SK-N-SH (cell line): Measurements from ENCODE around the gene ZBED4. TPM values are rescaled to one million over a fixed set of nuclear protein-coding genes. Genes with fewer than 3 reads are reported as not detected.

ENCODE experiments used
- CTCF ChIA-PET: fragments of 300-600, 350-600 bp; formaldehyde crosslinking; extraction: SDS; loops from one replicate; lab custom pipeline; 2021; lab: Yijun Ruan, JAX
- POLR2A ChIA-PET: fragments of 350-600 bp; sonication (Branson Sonifier 250); formaldehyde crosslinking; extraction: SDS; loops from one replicate; lab custom pipeline; 2020; ENCODE audit warnings: antibody characterized with exemption, inconsistent platforms; lab: Yijun Ruan, JAX
- DNase-seq: peaks from one replicate; pipeline ENCODE4 v3.0.0; 2012
- H2AFZ ChIP-seq: fragments of 200-600 bp; sonication (generic); 2 replicates; pipeline ENCODE4 v1.8.1; 2016; ENCODE audit warnings: antibody characterized with exemption, mild to moderate bottlenecking, low read depth
- H3F3A ChIP-seq: fragments of 200-600 bp; sonication (generic); replicated peaks from 2 replicates; pipeline ENCODE3; 2016; ENCODE audit warnings: antibody characterized with exemption, mild to moderate bottlenecking; ENCODE audit not compliant: insufficient read depth
- H3K27ac ChIP-seq, 2 experiments: fragments of 200-500 bp in 1 of 2; fragments of 200-600 bp in 1 of 2; sonication (Bioruptor generic) in 1 of 2; sonication (generic), shearing (Covaris generic) in 1 of 2; 2 replicates each; pipeline versions ENCODE4 v1.5.1 to v1.6.1; 2014 to 2016; ENCODE audit warnings: low read depth in 2 of 2, inconsistent platforms in 1 of 2, low read length in 1 of 2, mild to moderate bottlenecking in 1 of 2, mixed read lengths in 1 of 2
- H3K27me3 ChIP-seq: fragments of 200-600 bp; sonication (generic), shearing (Covaris generic); 2 replicates; pipeline ENCODE4 v1.6.1; 2016; ENCODE audit warnings: mixed run types; ENCODE audit not compliant: insufficient read depth
- H3K36me3 ChIP-seq, 2 experiments: fragments of 200-500 bp in 1 of 2; fragments of 200-600 bp in 1 of 2; sonication (Bioruptor generic) in 1 of 2; sonication (generic) in 1 of 2; replicated peaks in 1 of 2; 2 replicates each; pipeline versions ENCODE3 to v1.5.1; 2014 to 2016; ENCODE audit warnings: low read length in 1 of 2, mild to moderate bottlenecking in 1 of 2; ENCODE audit not compliant: insufficient read depth in 2 of 2, control insufficient read depth in 1 of 2
- H3K4me1 ChIP-seq, 2 experiments: fragments of 200-500 bp in 1 of 2; fragments of 200-600 bp in 1 of 2; sonication (Bioruptor generic) in 1 of 2; sonication (generic), shearing (Covaris generic) in 1 of 2; 2 replicates each; pipeline versions ENCODE4 v1.5.1 to v1.6.1; 2014 to 2016; ENCODE audit warnings: low read depth in 1 of 2, low read length in 1 of 2, mixed run types in 1 of 2; ENCODE audit not compliant: insufficient read depth in 2 of 2, control insufficient read depth in 1 of 2
- H3K4me2 ChIP-seq: fragments of 200-600 bp; sonication (generic), shearing (Covaris generic); 2 replicates; pipeline ENCODE4 v1.6.1; 2017; ENCODE audit warnings: mixed run types
- H3K4me3 ChIP-seq, 2 experiments: fragments of 200-500 bp in 1 of 2; fragments of 200-600 bp in 1 of 2; sonication (Bioruptor generic) in 1 of 2; sonication (generic), shearing (Covaris generic) in 1 of 2; 2 replicates each; pipeline versions ENCODE4 v1.5.1 to v1.8.1; 2014 to 2016; ENCODE audit warnings: low read depth in 2 of 2, inconsistent platforms in 1 of 2, low read length in 1 of 2, mild to moderate bottlenecking in 1 of 2, mixed read lengths in 1 of 2, moderate library complexity in 1 of 2
- H3K79me2 ChIP-seq: fragments of 200-600 bp; sonication (generic); 2 replicates; pipeline ENCODE4 v1.8.1; 2017; ENCODE audit warnings: mild to moderate bottlenecking; ENCODE audit not compliant: insufficient read depth
- H3K9ac ChIP-seq: fragments of 200-600 bp; sonication (generic); 2 replicates; pipeline ENCODE4 v1.6.1; 2017; ENCODE audit warnings: mixed run types
- H3K9me2 ChIP-seq: fragments of 200-600 bp; sonication (generic); 2 replicates; pipeline ENCODE4 v1.6.1; 2017; ENCODE audit warnings: mixed run types
- H3K9me3 ChIP-seq: fragments of 200-600 bp; sonication (generic); 2 replicates; pipeline ENCODE4 v1.6.1; 2017; ENCODE audit warnings: mixed run types, mild to moderate bottlenecking, moderate library complexity
- H4K20me1 ChIP-seq: fragments of 200-600 bp; sonication (generic); 2 replicates; pipeline ENCODE4 v1.6.1; 2017; ENCODE audit warnings: mild to moderate bottlenecking, mixed run types; ENCODE audit not compliant: insufficient read depth
- CTCF ChIP-seq: fragments of 200-600 bp; sonication (generic); IDR thresholded peaks from 2 replicates; pipeline ENCODE4 v1.6.1; 2017; ENCODE audit warnings: antibody characterized with exemption, mild to moderate bottlenecking, moderate library complexity
- IRF3 ChIP-seq: fragments of 150-350 bp; IDR thresholded peaks from 2 replicates; pipeline ENCODE4 v1.6.1; 2016; ENCODE audit warnings: mild to moderate bottlenecking, low read depth, low read length
- NRF1 ChIP-seq: IDR thresholded peaks from 2 replicates; pipeline ENCODE4 v1.6.1; 2012; ENCODE audit warnings: low read depth, mild to moderate bottlenecking, low read length
- RCOR1 ChIP-seq: fragments of 150-350 bp; IDR thresholded peaks from 2 replicates; pipeline ENCODE4 v1.6.1; 2017; ENCODE audit warnings: antibody characterized with exemption, low read length
- REST ChIP-seq: IDR thresholded peaks from 2 replicates; pipeline ENCODE4 v1.6.1; 2012; ENCODE audit warnings: mild to moderate bottlenecking, low read depth, low read length, moderate library complexity
- ZBTB33 ChIP-seq: IDR thresholded peaks from 2 replicates; pipeline ENCODE4 v1.4.0; 2012; ENCODE audit warnings: low read depth, borderline replicate concordance
- WGBS: methylation state at CpG from one replicate; pipeline ENCODE4 v1.1.6; 2017; ENCODE audit warnings: low lambda C conversion rate; 5-methylcytosine and 5-hydroxymethylcytosine counted together
- polyA plus RNA-seq, 3 experiments: library from polyadenylated mRNA; depleted of rRNA; stranded (reverse); fragments of >200 nt; gene quantifications; 2 replicates each; pipeline ENCODE4 v1.2.3, GENCODE V29; 2012

Gene ZBED4
- polyA plus RNA-seq, 1 of the 3 experiments (the other 2 are of a cell fraction), result 7.9 TPM

GRCh38 chr22:49829044-49829853, 24.4 kb upstream of the ZBED4 start:
- H3K27me3 ChIP-seq, result no peaks in the 10 kb centered on the region; the same call in 1 of the 2 replicates
- H3K4me2 ChIP-seq, result no peak overlapping the region
- no peaks in the 10 kb centered on the region for H3K9me3 ChIP-seq
- no peak overlapping the region for H2AFZ ChIP-seq
- peaks cover 9 to 24% of the 10 kb centered on the region in 2 experiments; a peak in 2 of 4 replicates for H3K4me1 ChIP-seq
- H3K4me3 ChIP-seq, result no peak overlapping the region
- H4K20me1 ChIP-seq, result peaks cover 26% of the 10 kb centered on the region
- H3K79me2 ChIP-seq, result peaks cover 29% of the 10 kb centered on the region
- CTCF ChIA-PET, result no interaction called here
- no peak overlapping the region for H3K9ac ChIP-seq
- no peak overlapping the region for H3K27ac ChIP-seq
- POLR2A ChIA-PET, result no interaction called here
- TF ChIP-seq ZBTB33, result no peak
- TF ChIP-seq RCOR1, result no peak
- no peak for TF ChIP-seq CTCF
- no peak for TF ChIP-seq NRF1
- no peak for TF ChIP-seq REST
- no peak for TF ChIP-seq IRF3
- TF ChIP-seq, all 33 proteins: peak for 0
- no peaks in the 10 kb centered on the region for H3K9me2 ChIP-seq
- DNase-seq, result no peak
- no peaks in the 10 kb centered on the region for H3F3A ChIP-seq
- peaks cover 0 to 8% of the 10 kb centered on the region in 2 experiments for H3K36me3 ChIP-seq
- WGBS, result 98% methylated on average over 16 of the region's 17 CpGs
